ENCODE measurements around the gene TRIM7. TPM values are rescaled to one million over a fixed set of nuclear protein-coding genes. Genes with fewer than 3 reads are reported as not detected.
"Not testable (repeated sequence)": the region's sequence is repeated elsewhere in the genome, so short reads cannot be mapped to it uniquely, and the experiment has no call there.

Gene TRIM7
- total RNA-seq, 1 donor from 2014 or later = 3.0 TPM

GRCh38 chr5:181151146-181151545, 53.9 kb downstream of the TRIM7 start:
- DNase-seq (ENCODE audit: low spot score) = no peak

GRCh38 chr5:181149806-181150733, 54.9 kb downstream of the TRIM7 start:
- no peak for DNase-seq (ENCODE audit: low spot score)

- DNase-seq (ENCODE audit: low spot score) = no peak
Observed at GRCh38 chr5:181149355-181149754, 55.6 kb downstream of the TRIM7 start.

- not testable (repeated sequence) for DNase-seq (ENCODE audit: low spot score)
Observed at GRCh38 chr5:181146927-181147636, 57.9 kb downstream of the TRIM7 start, which contains the start of gene OR2V2. Gene OR2V2, plus strand, starts transcription at chr5:181147586. Its CDS starts 7,357 bp downstream, at chr5:181154943.

GRCh38 chr5:181145133-181145532, 59.9 kb downstream of the TRIM7 start:
- no peak for DNase-seq (ENCODE audit: low spot score)

Other genes starting within 250 kb of the TRIM7 start
- gene BTNL3, start 216.3 kb downstream of the TRIM7 start, total RNA-seq = not detected
- 26.0 TPM for gene BTNL9, start 164.9 kb downstream of the TRIM7 start, total RNA-seq
- gene OR2V1, start 74.0 kb downstream of the TRIM7 start, total RNA-seq = not detected
- gene OR2V2, start 57.6 kb downstream of the TRIM7 start, total RNA-seq = not detected
- gene TRIM41, start 18.1 kb upstream of the TRIM7 start, total RNA-seq = 34.5 TPM
- gene RACK1, start 38.7 kb upstream of the TRIM7 start, total RNA-seq = 1,824 TPM
- gene TRIM52, start 55.9 kb upstream of the TRIM7 start, total RNA-seq = 22.5 TPM
- gene OR4F3, start 162.1 kb upstream of the TRIM7 start, total RNA-seq = not detected

Measured in ureter (tissue), 1 donor.